Stimulated activated CD8-positive, alpha-beta memory T cell treated with anti-CD3 and anti-CD28 coated beads, Interleukin-4, amount 100 ng/mL, for 4 hours (primary cell): ENCODE measurements around the gene TSPAN1.
A peak's percentile ranks its signal among the peaks of the same experiment; 100 is the strongest.

Experiments
- DNase-seq, 2 donors: peaks; one replicate each; pipeline ENCODE4 v3.0.0-alpha.2; 2020; ENCODE audit warnings: low read depth in 2 of 2, low spot score in 1 of 2

Gene TSPAN1

GRCh38 chr1:46159516-46159915, 15.4 kb upstream of the TSPAN1 start:
- no peak for DNase-seq

DNA sequence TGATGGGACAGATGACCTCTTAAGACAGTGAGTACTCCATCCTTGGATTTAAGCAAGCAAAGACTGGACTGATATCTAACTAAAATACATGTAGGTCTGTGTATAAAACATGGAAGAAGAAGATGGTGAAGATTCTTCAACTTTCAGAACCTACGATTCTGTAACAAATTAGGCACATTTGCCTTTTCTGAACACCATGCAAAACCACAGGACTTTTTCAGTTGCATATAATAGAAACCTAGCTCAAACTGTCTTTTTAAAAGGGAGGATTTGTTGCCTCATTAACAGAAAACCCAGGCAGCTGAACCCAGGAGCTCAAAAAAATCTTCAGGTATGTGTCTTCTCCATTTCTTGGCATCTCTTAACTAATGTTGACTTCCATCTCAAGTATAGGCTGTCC, 14.7 kb upstream of the TSPAN1 start:
- no peak for DNase-seq

GRCh38 chr1:46166521-46167462, 8.1 kb upstream of the TSPAN1 start:
- peak in 1 of 2 donors; percentile 4 for DNase-seq

- no peak for DNase-seq
These were observed 6.4 kb upstream of the TSPAN1 start for GRCh38 chr1:46168477-46168876.

DNA sequence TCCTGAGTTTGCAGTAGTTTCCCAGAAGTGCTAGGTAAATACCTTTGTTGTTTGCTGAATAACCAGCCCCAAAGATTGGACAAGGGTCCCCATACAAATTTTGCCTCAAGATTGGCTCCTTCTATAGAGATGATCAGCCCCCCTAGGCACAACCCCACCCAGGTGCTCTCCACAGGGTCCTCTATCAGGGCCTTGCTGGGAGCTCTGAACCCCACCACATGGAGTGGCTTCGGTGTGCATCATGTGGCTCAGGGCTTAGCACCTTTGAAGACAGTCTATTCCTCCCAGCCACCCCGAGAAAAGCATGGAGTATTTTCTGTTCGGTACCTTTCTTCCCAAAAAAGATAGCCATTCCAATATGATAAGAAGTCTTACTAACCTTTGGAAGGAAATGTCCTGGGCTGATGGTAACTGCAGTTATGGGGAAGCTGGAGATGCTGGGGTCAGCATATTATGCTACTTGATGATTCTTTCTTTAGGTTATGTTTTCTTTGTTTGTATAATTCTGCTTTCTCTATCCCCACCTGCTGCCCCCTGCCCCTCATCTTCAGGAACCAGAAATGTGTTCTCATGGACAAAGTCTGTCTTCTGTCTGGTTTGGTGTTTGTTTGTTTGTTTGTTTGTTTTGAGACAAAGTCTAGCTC, 5.0 kb upstream of the TSPAN1 start:
- DNase-seq = no peak

GRCh38 chr1:46171351-46171750, 3.5 kb upstream of the TSPAN1 start:
- DNase-seq = no peak

DNA sequence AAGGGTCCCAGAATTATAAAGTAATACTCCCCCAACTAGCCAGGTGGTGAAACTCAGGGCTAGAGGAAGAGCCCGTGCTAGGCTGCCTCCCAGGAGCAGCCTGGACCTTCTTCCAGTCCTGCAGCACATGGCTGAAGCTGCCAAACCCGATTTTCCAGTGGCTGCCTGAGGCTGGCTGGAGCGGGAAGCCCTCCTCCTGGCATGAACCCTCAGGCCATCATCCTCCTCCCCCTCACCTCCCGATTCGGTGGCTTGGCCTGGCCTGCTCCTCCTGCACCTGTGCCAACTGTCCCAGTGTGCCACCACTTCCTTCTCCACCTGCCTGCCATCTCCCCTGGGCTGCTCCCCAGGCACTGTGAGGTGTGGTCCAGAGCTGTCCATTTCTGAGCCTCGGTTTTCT, 3.0 kb upstream of the TSPAN1 start:
- DNase-seq = no peak

GRCh38 chr1:46172321-46172720, 2.6 kb upstream of the TSPAN1 start:
- no peak for DNase-seq

DNA sequence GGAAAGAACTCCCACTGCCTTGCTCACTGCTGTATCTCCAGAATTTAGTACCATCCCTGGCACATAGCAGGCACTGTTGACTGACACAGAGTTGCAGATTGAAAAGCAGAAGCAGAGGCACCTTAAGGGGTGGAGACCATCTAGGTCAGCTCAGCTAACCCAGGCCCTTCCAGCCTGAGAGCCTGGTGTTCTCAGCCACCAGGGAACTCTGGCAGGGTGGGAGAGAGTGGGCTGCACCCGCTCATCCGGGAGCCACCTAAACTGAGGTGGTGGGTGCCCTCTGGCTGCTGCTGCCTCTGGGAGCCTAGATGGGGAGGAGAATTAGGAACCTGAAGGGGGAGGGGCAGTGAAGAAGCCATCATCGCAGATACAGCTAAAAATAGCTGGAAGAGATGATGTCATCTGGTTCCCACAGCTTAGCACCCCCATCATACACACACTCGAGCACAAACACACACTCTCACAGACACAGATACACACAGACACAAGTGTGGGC, 1.5 kb upstream of the TSPAN1 start:
- no peak for DNase-seq

DNA sequence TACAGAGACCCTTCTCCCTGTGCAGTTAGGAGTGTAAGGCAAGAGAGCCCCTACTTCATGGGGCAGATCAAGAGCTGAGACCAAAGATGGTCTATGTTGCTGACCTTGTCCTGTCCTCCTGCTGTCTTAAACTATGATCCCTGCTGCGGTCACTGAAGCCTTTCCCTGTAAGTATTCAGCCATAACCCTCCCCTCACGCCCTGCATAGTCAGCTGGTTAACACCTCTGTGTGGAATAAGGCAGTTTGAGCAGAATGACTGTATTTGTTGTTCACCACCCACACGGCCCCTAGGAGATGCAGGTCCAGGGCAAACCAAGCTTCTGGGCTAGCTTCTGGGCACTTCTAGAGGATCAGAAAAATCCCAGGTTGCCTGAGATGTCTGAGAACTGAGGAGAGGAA, 356 bp downstream of the TSPAN1 start:
- DNase-seq = no peak

DNA sequence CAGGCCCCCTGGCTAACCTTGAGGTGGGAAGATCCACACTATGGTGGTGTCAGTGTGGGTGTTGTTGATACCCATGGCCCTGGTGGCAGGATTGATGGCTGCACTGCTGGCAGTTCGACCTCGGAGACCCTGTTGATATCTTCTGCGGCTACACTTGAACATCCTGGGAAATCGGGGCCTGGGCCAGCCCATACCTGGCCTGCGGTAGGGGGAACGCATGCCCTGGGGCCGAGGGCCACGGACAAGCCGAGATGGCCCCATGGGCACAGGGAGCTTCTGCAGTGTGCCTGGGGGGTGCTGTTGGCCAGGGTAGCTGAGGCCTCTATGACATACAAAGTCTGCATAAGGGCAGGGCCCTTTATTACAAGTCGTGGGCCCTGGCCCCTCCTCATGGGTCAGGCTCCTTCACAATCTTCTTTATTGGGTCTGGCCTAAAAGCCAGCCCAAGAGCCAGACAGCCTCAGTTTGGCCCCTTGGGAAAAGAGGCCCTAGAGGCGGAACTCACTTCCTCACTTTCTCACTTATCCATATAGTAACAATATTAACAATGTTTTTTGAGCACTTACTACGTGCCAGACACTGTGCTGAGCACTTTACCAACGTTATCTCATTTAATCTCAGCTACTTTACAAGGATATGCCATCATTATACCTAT, 1.5 kb downstream of the TSPAN1 start, which contains the start of gene P3R3URF:
TSS of gene P3R3URF (minus strand) at position 278 of the 655 bp plus-strand sequence. CDS start at position 261, 17 bp downstream.
- no peak for DNase-seq

- peak in 1 of 2 donors; percentile 40 for DNase-seq
These were observed 4.5 kb downstream of the TSPAN1 start for GRCh38 chr1:46179138-46180081.

GRCh38 chr1:46180082-46180616, 5.3 kb downstream of the TSPAN1 start:
- no peak for DNase-seq

- no peak for DNase-seq
These were observed 6.7 kb downstream of the TSPAN1 start for GRCh38 chr1:46181343-46182260.

DNA sequence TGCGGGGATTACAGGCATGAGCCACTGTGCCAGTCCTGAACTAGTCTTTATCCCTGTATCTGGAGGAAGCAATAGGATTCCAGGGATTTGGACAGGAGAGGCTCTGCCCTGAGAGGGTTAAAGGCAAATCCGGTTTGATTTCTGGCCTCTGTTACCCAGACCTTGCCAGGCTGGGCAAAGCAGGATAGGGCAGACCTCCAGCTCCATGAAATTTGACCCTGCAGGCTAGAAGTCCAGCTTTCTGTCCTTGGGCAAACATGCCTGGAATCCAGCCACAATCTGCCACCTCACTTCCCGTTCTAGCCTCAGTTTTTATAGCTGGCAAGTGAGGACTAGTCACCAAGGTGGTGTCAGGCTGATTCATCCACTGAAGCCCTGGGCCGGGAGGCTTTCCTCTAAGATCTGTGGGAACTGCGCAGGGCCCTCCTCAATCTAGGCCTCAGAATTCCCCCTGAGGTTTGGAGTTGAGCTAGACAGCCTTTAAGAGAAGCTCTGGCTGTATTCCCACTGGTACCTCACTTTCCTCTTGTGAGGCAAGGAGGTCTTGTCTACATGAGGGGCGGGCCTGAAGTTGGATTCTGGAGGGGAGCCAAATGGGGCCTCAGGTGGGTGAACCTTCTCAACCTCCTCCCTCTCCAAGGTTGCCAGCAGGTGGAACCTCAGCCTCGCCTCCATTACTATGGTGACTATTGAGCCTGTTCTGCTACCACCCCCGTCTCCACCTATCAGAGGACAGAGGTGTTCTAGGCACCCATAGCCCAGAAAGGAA, 8.4 kb downstream of the TSPAN1 start:
- DNase-seq = no peak

DNA sequence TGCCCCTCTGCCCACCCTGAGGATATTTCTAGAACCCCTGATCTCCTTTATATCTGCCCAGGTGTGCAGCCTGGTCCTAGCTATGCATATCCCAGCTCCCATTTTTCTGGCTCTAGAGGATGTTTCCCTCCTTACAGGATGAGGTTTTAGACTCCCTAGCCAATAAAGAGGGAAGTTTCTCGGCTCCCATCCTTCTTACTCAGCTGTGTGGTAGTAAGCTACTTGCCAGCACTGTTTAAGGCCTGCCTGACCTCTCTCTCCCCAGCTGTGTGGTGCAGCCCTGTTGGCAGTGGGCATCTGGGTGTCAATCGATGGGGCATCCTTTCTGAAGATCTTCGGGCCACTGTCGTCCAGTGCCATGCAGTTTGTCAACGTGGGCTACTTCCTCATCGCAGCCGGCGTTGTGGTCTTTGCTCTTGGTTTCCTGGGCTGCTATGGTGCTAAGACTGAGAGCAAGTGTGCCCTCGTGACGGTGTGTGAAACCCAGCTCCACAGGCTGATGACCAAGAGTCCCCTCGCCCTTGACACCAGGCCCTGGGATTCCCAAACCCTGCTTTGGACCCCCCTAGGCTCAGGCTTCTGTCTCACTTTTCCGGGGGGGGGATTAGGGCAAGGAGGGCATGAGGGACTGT, 9.2 kb downstream of the TSPAN1 start:
- no peak for DNase-seq

- peak in 1 of 2 donors; percentile 32 for DNase-seq
These were observed 10.2 kb downstream of the TSPAN1 start for GRCh38 chr1:46184920-46185658.
